GM03348 (cell line): ENCODE results near the gene FGF9.

Experiments used
- DNase-seq: peaks from one replicate; pipeline ENCODE4 v3.0.0; 2012; ENCODE audit warnings: low spot score

Gene FGF9

GRCh38 chr13:21709697-21710096 lies 38.8 kb downstream of the FGF9 start:
- no peak for DNase-seq

GRCh38 chr13:21710163-21710562 lies 39.3 kb downstream of the FGF9 start:
- no peak for DNase-seq

- DNase-seq, result peak; percentile 48
Observed at GRCh38 chr13:21717817-21718216, 46.9 kb downstream of the FGF9 start.

- DNase-seq, result no peak
Observed at GRCh38 chr13:21719463-21719862, 48.6 kb downstream of the FGF9 start.

- no peak for DNase-seq
Observed at GRCh38 chr13:21723807-21724505, 53.1 kb downstream of the FGF9 start.

GRCh38 chr13:21730186-21730880 lies 59.5 kb downstream of the FGF9 start:
- no peak for DNase-seq

- no peak for DNase-seq
Observed at GRCh38 chr13:21733475-21734263, 62.8 kb downstream of the FGF9 start.

- no peak for DNase-seq
Observed at GRCh38 chr13:21734961-21735360, 64.1 kb downstream of the FGF9 start.

- DNase-seq, result peak; percentile 24
Observed at GRCh38 chr13:21735701-21736401, 65.0 kb downstream of the FGF9 start.

GRCh38 chr13:21736926-21737325 lies 66.1 kb downstream of the FGF9 start:
- no peak for DNase-seq

GRCh38 chr13:21738630-21739029 lies 67.8 kb downstream of the FGF9 start:
- no peak for DNase-seq

GRCh38 chr13:21739771-21740170 lies 68.9 kb downstream of the FGF9 start:
- no peak for DNase-seq

GRCh38 chr13:21741396-21741979 lies 70.6 kb downstream of the FGF9 start:
- DNase-seq, result no peak

GRCh38 chr13:21742096-21742495 lies 71.2 kb downstream of the FGF9 start:
- no peak for DNase-seq

- DNase-seq, result no peak
Observed at GRCh38 chr13:21744149-21744548, 73.3 kb downstream of the FGF9 start.

- DNase-seq, result no peak
Observed at GRCh38 chr13:21745307-21745706, 74.4 kb downstream of the FGF9 start.

- DNase-seq, result no peak
Observed at GRCh38 chr13:21747456-21747855, 76.6 kb downstream of the FGF9 start.

- DNase-seq, result no peak
Observed at GRCh38 chr13:21748166-21748565, 77.3 kb downstream of the FGF9 start.

- no peak for DNase-seq
Observed at GRCh38 chr13:21749410-21749809, 78.5 kb downstream of the FGF9 start.

GRCh38 chr13:21752501-21752900 lies 81.6 kb downstream of the FGF9 start:
- no peak for DNase-seq

- DNase-seq, result no peak
Observed at GRCh38 chr13:21753117-21753729, 82.3 kb downstream of the FGF9 start.
